Measurements from ENCODE around the gene ETS2. TPM values are rescaled to one million over a fixed set of nuclear protein-coding genes. Genes with fewer than 3 reads are reported as not detected.

The ETS2 gene
- total and polyA plus RNA-seq, 2 experiments from 2014 or later, result 19.5 to 36.8 TPM

GRCh38 chr21:38759413-38759812 is 46.3 kb upstream of the ETS2 start:
- no peaks in the 10 kb centered on the region for H3K79me2 ChIP-seq (replicated peaks; ENCODE audit: insufficient read depth)
- Mint-ChIP-seq H3K27me3 (ENCODE audit: insufficient read depth, low read depth, poor library complexity) (peaks cover 9% of the 10 kb centered on the region), H3K27ac (no peak overlapping the region), H3K4me3 (no peak overlapping the region), H3K36me3 (ENCODE audit: low read depth) (no peaks in the 10 kb centered on the region; the same call in 2 of the 3 replicates), H3K9me3 (no peaks in the 10 kb centered on the region), H3K4me1 (peaks cover 8% of the 10 kb centered on the region; the same call in 2 of the 3 replicates)
- H3K4me3 ChIP-seq, result no peak overlapping the region
- no peak overlapping the region for H2AFZ ChIP-seq
- TF ChIP-seq ZNF331 (CRISPR knock-in tag; IDR thresholded peaks at IDR 0.05; ENCODE audit: low read depth), result no peak
- no peak for TF ChIP-seq ETS1 (IDR thresholded peaks at IDR 0.05)
- TF ChIP-seq REST (IDR thresholded peaks at IDR 0.05; ENCODE audit: unreplicated experiment), result no peak
- no peak for TF ChIP-seq POLR2AphosphoS5 (IDR thresholded peaks at IDR 0.05; ENCODE audit: low read depth)
- no peak for TF ChIP-seq CTCF (conservative IDR thresholded peaks at IDR 0.05; ENCODE audit: low read depth in 2 of 2)
- no peak for TF ChIP-seq ZNF462 (CRISPR knock-in tag; IDR thresholded peaks at IDR 0.05)
- TF ChIP-seq ZNF114 (CRISPR knock-in tag; IDR thresholded peaks at IDR 0.05), result no peak
- TF ChIP-seq STAT1 (IDR thresholded peaks at IDR 0.05; ENCODE audit: unreplicated experiment), result no peak
- TF ChIP-seq EZH2 (IDR thresholded peaks at IDR 0.05; ENCODE audit: low read depth, unreplicated experiment), result no peak
- no peak for TF ChIP-seq CREB1 (CRISPR knock-in tag; IDR thresholded peaks at IDR 0.05; ENCODE audit: low read depth)
- TF ChIP-seq JUNB (IDR thresholded peaks at IDR 0.05; ENCODE audit: unreplicated experiment), result no peak
- TF ChIP-seq EZH2phosphoT487 (IDR thresholded peaks at IDR 0.05; ENCODE audit: unreplicated experiment), result no peak
- no peak for TF ChIP-seq NANOG (IDR thresholded peaks at IDR 0.05; ENCODE audit: borderline replicate concordance)
- no peaks in the 10 kb centered on the region for H3K9me2 ChIP-seq (ENCODE audit: insufficient read depth)
- H3F3A ChIP-seq (replicated peaks; ENCODE audit: low read depth), result no peaks in the 10 kb centered on the region
- no peak overlapping the region for H3K4me2 ChIP-seq
- H3K27ac ChIP-seq (ENCODE audit: low read depth), result no peak overlapping the region
- no peaks in the 10 kb centered on the region for H3K4me1 ChIP-seq (ENCODE audit: insufficient read depth)
- H3K27me3 ChIP-seq (ENCODE audit: insufficient read depth), result no peaks in the 10 kb centered on the region
- ATAC-seq (no peak), DNase-seq (ENCODE audit: low spot score) (no peak)
- no peaks in the 10 kb centered on the region for H3K36me3 ChIP-seq (ENCODE audit: insufficient read depth)
- H4K20me1 ChIP-seq (replicated peaks; ENCODE audit: insufficient read depth), result no peaks in the 10 kb centered on the region

Measured in GM23338 (cell line).